ENCODE results near the gene CUL4A.
"Not testable (repeated sequence)": the region's sequence is repeated elsewhere in the genome, so short reads cannot be mapped to it uniquely, and the experiment has no call there.

CUL4A gene

GRCh38 chr13:113239986-113240385, 30.6 kb downstream of the CUL4A start:
- no peak for DNase-seq (ENCODE audit: low read depth)

GRCh38 chr13:113241623-113242022, 32.2 kb downstream of the CUL4A start:
- not testable (repeated sequence) for DNase-seq (ENCODE audit: low read depth)

- no peak for DNase-seq (ENCODE audit: low read depth)
These were observed 34.4 kb downstream of the CUL4A start for GRCh38 chr13:113243847-113244246.

- no peak for DNase-seq (ENCODE audit: low read depth)
These were observed 36.7 kb downstream of the CUL4A start for GRCh38 chr13:113245849-113246796.

DNA sequence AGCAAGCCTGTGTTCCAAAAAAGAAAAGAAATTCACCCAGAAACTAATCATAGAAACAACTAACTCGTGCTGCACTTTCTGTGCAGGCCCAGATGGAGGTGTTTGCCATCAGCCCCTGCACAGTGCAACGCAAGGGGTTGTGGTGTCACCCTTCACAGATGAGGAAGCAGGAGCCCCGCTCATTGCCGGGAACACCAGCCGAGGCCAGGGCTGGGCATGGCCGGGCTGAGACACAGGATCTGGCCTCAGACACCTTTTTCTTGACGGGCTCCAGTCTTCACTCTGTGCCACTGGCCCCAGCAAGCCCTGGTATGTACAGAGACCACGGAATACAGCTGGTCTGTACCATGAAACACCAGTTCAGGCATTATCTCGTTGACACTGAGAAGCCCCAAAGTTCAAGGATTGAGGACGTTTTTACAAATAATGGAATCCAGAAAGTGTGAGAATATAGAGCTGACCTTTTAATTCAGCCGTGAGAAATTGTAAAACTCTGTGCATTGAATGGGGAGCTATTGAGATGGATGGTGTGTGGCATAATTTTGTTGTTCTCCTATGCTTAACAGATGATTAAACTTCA, 43.2 kb downstream of the CUL4A start:
- no peak for DNase-seq (ENCODE audit: low read depth)

DNA sequence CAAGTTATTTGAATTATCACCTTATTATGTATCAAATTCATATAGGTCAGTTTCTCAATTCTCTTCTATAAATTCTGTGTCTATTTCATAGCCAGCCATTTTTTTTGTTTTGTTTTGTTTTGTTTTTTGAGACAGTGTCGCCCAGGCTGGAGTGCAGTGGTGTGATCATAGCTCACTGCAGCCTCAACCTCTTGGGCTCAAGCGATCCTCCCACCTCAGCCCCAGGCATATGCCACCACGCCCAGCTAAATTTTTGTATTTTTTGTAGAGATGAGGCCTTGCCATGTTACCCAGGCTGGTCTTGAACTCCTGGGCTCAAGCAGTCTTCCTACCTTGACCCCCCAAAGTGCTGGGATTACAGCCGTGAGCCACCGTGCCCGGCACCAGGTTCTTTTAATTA, 48.5 kb downstream of the CUL4A start:
- DNase-seq (ENCODE audit: low read depth), result not testable (repeated sequence)

- no peak for DNase-seq (ENCODE audit: low read depth)
These were observed 49.1 kb downstream of the CUL4A start for GRCh38 chr13:113258321-113259054.

DNA sequence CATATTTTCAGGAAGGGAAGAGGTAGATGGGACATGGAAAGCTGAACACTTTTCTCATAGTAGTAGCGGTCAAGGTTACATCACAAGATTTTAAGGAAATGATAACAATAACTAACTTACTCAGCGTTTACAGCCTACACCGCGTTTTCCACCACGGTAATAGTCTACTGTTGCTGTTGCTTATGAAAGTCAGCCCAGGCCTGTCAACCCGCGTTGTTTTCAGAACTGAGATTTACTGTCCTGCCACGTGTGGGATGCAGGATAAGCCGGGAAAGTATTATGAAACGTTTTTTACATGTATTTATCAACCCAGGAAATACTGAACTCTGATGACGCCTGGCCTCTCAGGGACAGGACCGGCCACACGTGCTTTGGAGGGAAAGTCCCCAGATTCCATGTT, 51.6 kb downstream of the CUL4A start:
- DNase-seq (ENCODE audit: low read depth), result no peak

GRCh38 chr13:113263016-113263415, 53.6 kb downstream of the CUL4A start:
- not testable (repeated sequence) for DNase-seq (ENCODE audit: low read depth)

DNA sequence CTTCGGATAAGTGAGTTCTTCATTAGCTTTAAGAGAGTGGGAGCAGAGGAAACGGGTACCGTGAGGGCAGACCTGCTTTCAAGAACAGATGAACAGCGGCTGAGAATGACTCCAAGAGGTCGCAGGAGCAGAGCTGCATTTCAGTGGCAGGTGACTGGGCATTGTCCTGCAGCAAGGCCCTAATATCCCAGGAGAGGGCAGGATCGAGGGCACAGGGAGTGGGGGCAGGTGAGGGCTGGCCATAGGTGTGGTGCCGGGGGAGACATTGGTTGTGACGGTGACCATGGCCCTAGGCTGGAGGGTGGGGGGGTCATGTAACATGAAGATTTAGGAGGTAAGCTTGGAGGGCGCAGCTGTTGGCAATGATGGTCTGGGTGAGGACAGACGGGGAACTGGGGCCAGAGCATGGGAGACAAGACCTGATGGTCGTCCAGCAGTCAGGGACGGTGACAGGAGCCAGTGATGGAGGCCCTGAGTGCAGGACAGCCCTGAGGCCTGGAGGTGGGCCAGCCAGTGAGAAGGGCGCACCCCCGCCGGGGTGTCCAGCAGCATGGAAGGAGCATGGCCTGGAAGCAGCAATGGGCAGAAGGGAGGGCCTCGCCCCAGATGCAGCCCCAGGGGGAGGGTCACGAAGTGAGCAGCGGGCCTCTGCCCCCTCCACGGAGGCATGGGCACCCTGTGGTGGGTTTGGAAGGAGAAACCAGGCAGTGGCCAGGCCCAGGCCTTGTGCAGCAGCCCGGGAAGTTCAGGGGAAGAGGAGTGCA, 58.4 kb downstream of the CUL4A start:
- DNase-seq (ENCODE audit: low read depth), result no peak

DNA sequence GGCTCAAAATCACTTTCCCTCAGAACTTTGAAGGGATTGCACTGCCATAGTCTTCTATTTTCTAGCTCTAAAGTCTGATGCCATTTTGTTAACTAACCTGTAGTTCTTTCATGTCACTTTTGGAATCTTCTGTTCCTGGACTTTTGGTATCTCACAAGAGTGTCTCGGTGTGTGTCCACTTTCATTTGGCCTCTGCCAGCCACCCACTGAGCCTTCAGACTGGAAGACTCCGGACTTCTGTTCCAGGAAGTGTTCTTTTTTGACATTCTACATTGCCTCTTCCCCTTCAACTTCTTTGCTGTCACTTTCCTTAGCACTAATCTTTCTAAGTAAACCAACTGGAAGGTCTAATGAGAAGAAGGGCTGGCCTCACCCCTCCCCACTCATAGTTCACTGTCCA, 62.6 kb downstream of the CUL4A start:
- DNase-seq (ENCODE audit: low read depth), result no peak

GRCh38 chr13:113272701-113273181, 63.3 kb downstream of the CUL4A start:
- DNase-seq (ENCODE audit: low read depth), result no peak

GRCh38 chr13:113273321-113273720, 63.9 kb downstream of the CUL4A start:
- no peak for DNase-seq (ENCODE audit: low read depth)

DNA sequence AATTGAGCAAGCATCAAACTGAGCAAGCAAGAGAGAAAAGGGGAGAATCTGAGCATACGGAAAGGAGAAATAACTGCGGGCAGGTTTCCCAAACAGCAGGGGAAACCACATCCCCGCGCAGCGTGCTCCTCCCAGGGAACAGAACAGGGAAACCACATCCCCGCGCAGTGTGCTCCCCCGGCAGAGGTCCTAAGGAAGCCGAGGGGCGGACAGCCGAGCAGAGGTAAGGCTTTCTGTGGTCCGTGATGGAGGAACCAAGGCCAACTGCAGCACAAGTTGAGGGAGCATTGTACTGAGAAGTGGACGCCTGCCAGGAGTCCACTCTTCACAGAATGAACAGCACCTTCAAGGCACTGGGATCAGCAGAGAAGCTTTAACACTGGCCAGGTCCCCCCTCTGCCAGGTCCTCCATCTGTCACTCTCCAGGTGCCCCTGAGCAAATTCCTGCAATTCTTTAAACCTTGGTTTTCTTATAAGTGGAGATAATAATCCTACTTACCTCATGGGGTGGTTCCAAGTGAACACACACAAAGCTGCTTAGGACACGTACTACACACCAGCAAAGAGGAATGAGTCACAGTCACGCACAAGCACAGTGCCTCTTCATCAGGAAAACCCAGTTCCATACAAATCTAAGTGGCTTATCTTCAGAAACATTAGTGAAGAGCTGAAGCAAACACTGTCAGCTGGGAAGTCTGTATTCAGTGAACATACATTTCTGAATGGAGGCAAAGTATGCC, 64.6 kb downstream of the CUL4A start:
- no peak for DNase-seq (ENCODE audit: low read depth)

DNA sequence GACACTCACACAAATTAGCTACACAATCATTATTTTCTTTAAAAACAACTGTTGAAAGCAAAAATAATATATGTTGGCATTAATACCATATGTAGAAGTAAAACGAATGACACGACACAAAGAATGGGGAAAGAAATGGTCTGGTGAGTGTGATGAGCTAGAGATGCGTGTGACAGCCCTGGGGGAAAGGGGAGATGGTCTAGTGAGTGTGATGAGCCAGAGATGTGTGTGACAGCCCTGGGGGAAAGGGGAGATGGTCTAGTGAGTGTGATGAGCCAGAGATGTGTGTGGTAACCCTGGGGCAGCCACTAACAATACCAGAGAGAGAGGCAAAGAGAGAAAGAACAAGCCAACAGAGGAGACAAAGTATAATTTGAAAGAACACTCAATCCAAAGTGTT, 65.3 kb downstream of the CUL4A start:
- no peak for DNase-seq (ENCODE audit: low read depth)

DNA sequence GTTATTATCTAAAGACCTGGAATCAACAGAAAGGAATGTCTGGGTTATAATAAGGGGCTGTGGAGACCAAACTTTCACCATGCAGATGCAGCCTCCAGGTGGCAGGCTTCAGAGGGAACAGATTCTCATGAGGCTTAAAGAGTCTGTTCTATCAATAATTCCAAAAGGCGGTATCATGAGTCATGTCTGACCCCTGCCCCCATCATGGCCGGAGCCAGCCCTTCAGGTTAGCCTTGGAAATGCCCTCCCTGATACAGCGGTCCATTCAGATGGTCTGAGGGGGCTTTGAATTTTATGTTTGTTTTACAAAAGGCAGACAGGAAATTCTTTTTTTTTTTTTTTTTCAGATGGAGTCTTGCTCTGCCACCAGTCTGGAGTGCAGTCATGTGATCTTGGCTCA, 66.0 kb downstream of the CUL4A start:
- peak; percentile 32 for DNase-seq (ENCODE audit: low read depth)

DNA sequence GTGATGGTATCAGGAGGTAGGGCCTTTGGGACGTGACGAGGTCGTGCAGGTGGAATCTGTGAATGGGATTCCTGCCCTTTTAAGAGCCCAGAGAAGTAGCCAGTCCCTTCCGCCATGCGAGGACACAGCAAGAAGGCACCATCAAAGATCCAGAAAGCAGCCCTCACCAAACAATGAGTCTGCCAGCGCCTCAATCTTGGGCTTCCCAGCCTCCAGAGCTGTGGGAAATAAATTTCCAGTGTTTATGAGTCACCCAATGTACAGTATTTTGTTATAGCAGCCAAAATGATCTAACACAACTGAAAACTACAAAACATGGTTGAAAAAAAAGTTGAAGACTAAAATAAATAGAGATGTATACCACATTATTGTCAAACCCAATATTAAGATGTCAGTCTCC, 70.7 kb downstream of the CUL4A start:
- DNase-seq (ENCODE audit: low read depth), result no peak

DNA sequence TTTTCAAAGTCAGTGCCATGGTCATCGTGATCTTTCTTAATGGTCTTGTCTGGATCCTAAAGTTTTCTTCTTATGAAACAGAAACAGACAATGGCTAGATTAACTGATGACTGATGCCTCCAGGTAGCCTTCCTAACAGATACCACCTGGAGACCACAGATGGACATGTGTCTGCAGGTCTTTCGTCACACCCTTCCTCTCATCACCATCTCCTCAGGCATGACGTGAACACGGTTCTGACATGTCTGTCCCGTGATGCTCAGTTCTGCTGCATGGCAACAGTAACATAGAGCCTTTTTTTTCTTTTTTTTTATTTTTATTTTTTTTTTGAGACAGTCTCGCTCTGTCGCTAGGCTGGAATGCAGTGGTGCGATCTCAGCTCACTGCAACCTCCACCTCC, 74.5 kb downstream of the CUL4A start:
- no peak for DNase-seq (ENCODE audit: low read depth)

DNA sequence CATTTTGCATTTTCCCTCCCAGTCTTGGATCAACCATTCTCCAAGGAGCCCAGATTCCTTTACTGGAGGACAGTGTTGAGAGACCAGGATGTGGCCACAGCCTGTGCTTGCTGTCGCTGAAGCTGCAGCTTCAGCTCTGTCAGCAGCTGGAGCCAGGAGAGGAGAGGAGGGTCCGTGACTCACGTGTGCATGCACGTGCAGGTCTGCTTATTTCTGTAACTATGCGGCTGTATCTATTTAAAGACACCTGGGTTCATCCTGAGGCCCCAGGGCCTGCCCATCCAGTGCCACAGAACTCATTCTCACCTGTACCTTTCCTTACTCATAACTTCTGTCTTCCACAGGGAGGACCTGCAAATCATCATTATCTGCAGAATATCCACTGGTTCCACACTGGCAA, 79.5 kb downstream of the CUL4A start:
- DNase-seq (ENCODE audit: low read depth), result no peak

- DNase-seq (ENCODE audit: low read depth), result no peak
These were observed 81.7 kb downstream of the CUL4A start for GRCh38 chr13:113291129-113291528.
